H9 (cell line): Measurements from ENCODE around the gene TAF1A. TPM values are rescaled to one million over a fixed set of nuclear protein-coding genes. Genes with fewer than 3 reads are reported as not detected.

ENCODE experiments used
- DNase-seq: peaks from one replicate; pipeline ENCODE4 v3.0.0-alpha.2; 2017
- H2AFZ ChIP-seq: one replicate; pipeline ENCODE4 v1.6.1; 2013; ENCODE audit warnings: mild to moderate bottlenecking, low read length, control low read depth, moderate library complexity
- H2AK5ac ChIP-seq: 2 replicates; pipeline ENCODE4 v1.6.1; 2013; ENCODE audit warnings: low read length, control low read depth, mixed read lengths; ENCODE audit not compliant: insufficient read length
- H2BK120ac ChIP-seq: one replicate; pipeline ENCODE4 v1.6.1; 2013; ENCODE audit warnings: low read depth, mild to moderate bottlenecking, low read length, control low read depth, inconsistent platforms; ENCODE audit not compliant: poor library complexity, severe bottlenecking
- H2BK12ac ChIP-seq: 2 replicates; pipeline ENCODE4 v1.6.1; 2013; ENCODE audit warnings: low read length, control low read depth, mixed read lengths, low read depth; ENCODE audit not compliant: insufficient read length
- H2BK15ac ChIP-seq: 2 replicates; pipeline ENCODE4 v1.6.1; 2013; ENCODE audit warnings: low read depth, low read length, control low read depth
- H2BK20ac ChIP-seq: one replicate; pipeline ENCODE4 v1.6.1; 2013; ENCODE audit warnings: low read depth, mild to moderate bottlenecking, low read length, control low read depth, inconsistent platforms; ENCODE audit not compliant: poor library complexity, severe bottlenecking
- H2BK5ac ChIP-seq: 2 replicates; pipeline ENCODE4 v1.6.1; 2013; ENCODE audit warnings: low read length, control low read depth, mixed read lengths; ENCODE audit not compliant: insufficient read length
- H3K14ac ChIP-seq: 2 replicates; pipeline ENCODE4 v1.6.1; 2013; ENCODE audit warnings: low read length, control low read depth; ENCODE audit not compliant: insufficient read depth
- H3K18ac ChIP-seq: 2 replicates; pipeline ENCODE4 v1.6.1; 2013; ENCODE audit warnings: low read depth, mild to moderate bottlenecking, mixed read lengths, low read length, control low read depth; ENCODE audit not compliant: insufficient read length
- H3K23ac ChIP-seq: 2 replicates; pipeline ENCODE4 v1.6.1; 2013; ENCODE audit warnings: low read length, control low read depth, mixed read lengths, low read depth; ENCODE audit not compliant: insufficient read length
- H3K23me2 ChIP-seq: 2 replicates; pipeline ENCODE4 v1.6.1; 2013; ENCODE audit warnings: low read depth, mild to moderate bottlenecking, mixed read lengths, low read length, control low read depth; ENCODE audit not compliant: insufficient read length, poor library complexity, severe bottlenecking
- H3K27ac ChIP-seq: 2 replicates; pipeline ENCODE4 v1.5.1; 2013; ENCODE audit warnings: low read length, control low read depth, mixed read lengths, low read depth; ENCODE audit not compliant: insufficient read length
- H3K27me3 ChIP-seq: 2 replicates; pipeline ENCODE4 v1.6.1; 2013; ENCODE audit warnings: low read length, control low read depth, inconsistent platforms; ENCODE audit not compliant: insufficient read depth
- H3K4ac ChIP-seq: 2 replicates; pipeline ENCODE4 v1.6.1; 2013; ENCODE audit warnings: low read depth, mild to moderate bottlenecking, control low read depth, inconsistent platforms, low read length, moderate library complexity
- H3K4me1 ChIP-seq: 2 replicates; pipeline ENCODE4 v1.6.1; 2013; ENCODE audit warnings: low read length, control low read depth, inconsistent platforms; ENCODE audit not compliant: insufficient read depth
- H3K4me2 ChIP-seq: 2 replicates; pipeline ENCODE4 v1.6.1; 2013; ENCODE audit warnings: low read length, control low read depth, mixed read lengths; ENCODE audit not compliant: insufficient read length, insufficient read depth
- H3K56ac ChIP-seq: 2 replicates; pipeline ENCODE4 v1.6.1; 2013; ENCODE audit warnings: low read depth, mild to moderate bottlenecking, mixed read lengths, low read length, control low read depth; ENCODE audit not compliant: insufficient read length
- H3K79me1 ChIP-seq: 2 replicates; pipeline ENCODE4 v1.6.1; 2013; ENCODE audit warnings: low read depth, mild to moderate bottlenecking, moderate library complexity, low read length, control low read depth, inconsistent platforms; ENCODE audit not compliant: insufficient read depth, poor library complexity, severe bottlenecking
- H3K79me2 ChIP-seq: 2 replicates; pipeline ENCODE4 v1.6.1; 2013; ENCODE audit warnings: low read length, control low read depth, inconsistent platforms; ENCODE audit not compliant: insufficient read depth
- H3K9ac ChIP-seq: 2 replicates; pipeline ENCODE4 v1.6.1; 2013; ENCODE audit warnings: low read length, control low read depth, mixed read lengths; ENCODE audit not compliant: insufficient read length; ENCODE audit errors: extremely low read depth
- H3K9me3 ChIP-seq: one replicate; pipeline ENCODE4 v1.6.1; 2013; ENCODE audit warnings: low read depth, low read length, inconsistent platforms; ENCODE audit not compliant: control insufficient read depth
- H3T11ph ChIP-seq: one replicate; pipeline ENCODE4 v1.6.1; 2013; ENCODE audit warnings: mild to moderate bottlenecking, low read length, control low read depth, inconsistent platforms
- H4K20me1 ChIP-seq: one replicate; pipeline ENCODE4 v1.6.1; 2013; ENCODE audit not compliant: control insufficient read depth, insufficient read length, insufficient read depth
- H4K5ac ChIP-seq: 2 replicates; pipeline ENCODE4 v1.6.1; 2013; ENCODE audit warnings: low read depth, mild to moderate bottlenecking, mixed read lengths, low read length, control low read depth; ENCODE audit not compliant: insufficient read length
- H4K8ac ChIP-seq: replicated peaks from 2 replicates; pipeline ENCODE4 v1.6.1; 2013; ENCODE audit warnings: low read length, control low read depth, mixed read lengths, low read depth; ENCODE audit not compliant: insufficient read length
- H4K91ac ChIP-seq: 2 replicates; pipeline ENCODE4 v1.6.1; 2013; ENCODE audit warnings: low read depth, mild to moderate bottlenecking, moderate library complexity, mixed read lengths, low read length, control low read depth; ENCODE audit not compliant: insufficient read length
- H3K27ac Mint-ChIP-seq, 3 experiments: 2 replicates in 2 of 3; 3 replicates in 1 of 3; pipeline ENCODE4 v1.8.0; 2020 to 2021; ENCODE audit warnings: mixed read lengths in 3 of 3, mild to moderate bottlenecking in 1 of 3, moderate library complexity in 1 of 3
- H3K27me3 Mint-ChIP-seq: 2 replicates; pipeline ENCODE4 v1.8.0; 2021; ENCODE audit warnings: low read depth, mild to moderate bottlenecking, moderate library complexity, mixed read lengths
- H3K36me3 Mint-ChIP-seq, 3 experiments: 2 replicates in 2 of 3; 3 replicates in 1 of 3; pipeline ENCODE4 v1.8.0; 2020 to 2021; ENCODE audit warnings: low read depth in 3 of 3, mixed read lengths in 3 of 3; ENCODE audit not compliant: insufficient read depth in 1 of 3
- H3K4me1 Mint-ChIP-seq, 2 experiments: 2 replicates each; pipeline ENCODE4 v1.8.0; 2020; ENCODE audit warnings: mixed read lengths in 2 of 2
- H3K4me3 Mint-ChIP-seq, 2 experiments: 2 replicates in 1 of 2; 3 replicates in 1 of 2; pipeline ENCODE4 v1.8.0; 2020 to 2021; ENCODE audit warnings: mild to moderate bottlenecking in 2 of 2, mixed read lengths in 2 of 2, moderate library complexity in 1 of 2
- H3K9me3 Mint-ChIP-seq, 2 experiments: 2 replicates in 1 of 2; 3 replicates in 1 of 2; pipeline ENCODE4 v1.8.0; 2020; ENCODE audit warnings: mild to moderate bottlenecking in 2 of 2, mixed read lengths in 2 of 2, moderate library complexity in 1 of 2
- WGBS: extraction: QIAGEN DNeasy Blood & Tissue Kit; methylation state at CpG from one replicate; pipeline ENCODE4 v1.1.7; 2013; ENCODE audit warnings: missing lambda C conversion rate, low lambda C conversion rate, mixed read lengths; ENCODE audit not compliant: insufficient read length; ENCODE audit errors: extremely low coverage; 5-methylcytosine and 5-hydroxymethylcytosine counted together
- total RNA-seq: library from RNA; stranded (reverse); gene quantifications from 2 replicates; pipeline ENCODE4 v1.2.1, GENCODE V29; 2021
- TF ChIP-seq, protein P1 (sequence below): fragments of 200-600 bp; sonication (generic); conservative IDR thresholded peaks from 3 replicates; pipeline ENCODE4 v1.8.0; 2021; ENCODE audit warnings: antibody characterized with exemption, mild to moderate bottlenecking

Gene TAF1A
- total RNA-seq, 1 experiment from 2014 or later, result 14.8 TPM

DNA sequence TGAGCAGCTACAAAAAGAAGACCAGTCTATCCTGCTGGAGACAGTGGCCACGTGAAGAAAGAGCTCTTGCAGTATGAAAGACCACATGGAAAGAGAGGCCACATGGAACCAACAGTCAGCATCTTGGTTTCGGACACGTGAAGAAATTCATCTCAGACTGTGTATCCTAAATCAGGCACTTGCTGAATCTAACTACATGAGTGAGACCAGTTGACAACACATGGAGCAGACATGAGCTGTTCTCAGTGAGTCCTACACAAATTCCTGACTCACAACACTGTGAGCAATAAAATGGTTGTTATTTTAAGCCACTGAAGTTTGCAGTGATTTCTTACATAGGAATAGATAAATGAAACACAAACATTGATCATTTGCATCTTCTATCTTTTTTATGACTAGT is 2.4 kb upstream of the TAF1A start:
- Histone ChIP-seq H3K9me3 (no peaks in the 10 kb centered on the region), H3K23ac (no peak overlapping the region), H2BK20ac (no peak overlapping the region), H2BK5ac (no peak overlapping the region), H3K23me2 (peaks cover 7% of the 10 kb centered on the region), H3K4ac (no peak overlapping the region), H4K91ac (no peak overlapping the region), H3T11ph (no peak overlapping the region), H3K14ac (no peak overlapping the region), H3K18ac (no peak overlapping the region), H3K79me2 (peaks cover 3% of the 10 kb centered on the region; the same call in 1 of the 2 replicates), H2BK120ac (no peak overlapping the region), H4K20me1 (no peaks in the 10 kb centered on the region), H3K79me1 (peaks cover 2% of the 10 kb centered on the region), H2BK15ac (no peak overlapping the region), H2AFZ (no peak overlapping the region), H4K5ac (no peak overlapping the region), H3K27me3 (no peaks in the 10 kb centered on the region), H2AK5ac (no peak overlapping the region), H3K9ac (no peak overlapping the region), H4K8ac (no peak overlapping the region), H3K56ac (no peak overlapping the region), H3K4me1 (no peaks in the 10 kb centered on the region), H2BK12ac (no peak overlapping the region), H3K4me2 (no peak overlapping the region), H3K27ac (no peak overlapping the region)
- TF ChIP-seq, protein P1, sequence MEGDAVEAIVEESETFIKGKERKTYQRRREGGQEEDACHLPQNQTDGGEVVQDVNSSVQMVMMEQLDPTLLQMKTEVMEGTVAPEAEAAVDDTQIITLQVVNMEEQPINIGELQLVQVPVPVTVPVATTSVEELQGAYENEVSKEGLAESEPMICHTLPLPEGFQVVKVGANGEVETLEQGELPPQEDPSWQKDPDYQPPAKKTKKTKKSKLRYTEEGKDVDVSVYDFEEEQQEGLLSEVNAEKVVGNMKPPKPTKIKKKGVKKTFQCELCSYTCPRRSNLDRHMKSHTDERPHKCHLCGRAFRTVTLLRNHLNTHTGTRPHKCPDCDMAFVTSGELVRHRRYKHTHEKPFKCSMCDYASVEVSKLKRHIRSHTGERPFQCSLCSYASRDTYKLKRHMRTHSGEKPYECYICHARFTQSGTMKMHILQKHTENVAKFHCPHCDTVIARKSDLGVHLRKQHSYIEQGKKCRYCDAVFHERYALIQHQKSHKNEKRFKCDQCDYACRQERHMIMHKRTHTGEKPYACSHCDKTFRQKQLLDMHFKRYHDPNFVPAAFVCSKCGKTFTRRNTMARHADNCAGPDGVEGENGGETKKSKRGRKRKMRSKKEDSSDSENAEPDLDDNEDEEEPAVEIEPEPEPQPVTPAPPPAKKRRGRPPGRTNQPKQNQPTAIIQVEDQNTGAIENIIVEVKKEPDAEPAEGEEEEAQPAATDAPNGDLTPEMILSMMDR, result no peak
- Mint-ChIP-seq H3K27me3 (peaks cover 7% of the 10 kb centered on the region), H3K4me1 (peaks cover 12 to 15% of the 10 kb centered on the region in 2 experiments), H3K9me3 (no peaks in the 10 kb centered on the region), H3K27ac (no peak overlapping the region), H3K36me3 (peaks cover 2 to 13% (median 10%) of the 10 kb centered on the region in 3 experiments; a peak in 5 of 7 replicates), H3K4me3 (no peak overlapping the region)
- DNase-seq, result no peak
- WGBS, result no CpG with 5 or more reads among the region's 3 CpGs
